HG03457 (cell line): ENCODE results near the gene CAB39.
"Not testable (repeated sequence)": the region's sequence is repeated elsewhere in the genome, so short reads cannot be mapped to it uniquely, and the experiment has no call there.

ENCODE experiments used
- ATAC-seq: cut with Tn5 transposase; IDR thresholded peaks from one replicate; pipeline ENCODE4 v1.9.1; 2021; ENCODE audit warnings: moderate number of reproducible peaks; ENCODE audit not compliant: unreplicated experiment

The CAB39 gene

GRCh38 chr2:230713331-230714135 is 891 bp downstream of the CAB39 start:
- ATAC-seq = peak; percentile 7

- no peak for ATAC-seq
Measured at GRCh38 chr2:230714136-230714480, 1.5 kb downstream of the CAB39 start.

- no peak for ATAC-seq
Measured at GRCh38 chr2:230715201-230715600, 2.6 kb downstream of the CAB39 start.

GRCh38 chr2:230716588-230716987 is 3.9 kb downstream of the CAB39 start:
- ATAC-seq = no peak

GRCh38 chr2:230717600-230717999 is 5.0 kb downstream of the CAB39 start:
- ATAC-seq = no peak

GRCh38 chr2:230719340-230719739 is 6.7 kb downstream of the CAB39 start:
- no peak for ATAC-seq

GRCh38 chr2:230721712-230722111 is 9.1 kb downstream of the CAB39 start:
- ATAC-seq = no peak

GRCh38 chr2:230722207-230722885 is 9.7 kb downstream of the CAB39 start:
- no peak for ATAC-seq

GRCh38 chr2:230723363-230723762 is 10.7 kb downstream of the CAB39 start:
- ATAC-seq = no peak

- ATAC-seq = not testable (repeated sequence)
Measured at GRCh38 chr2:230724957-230725356, 12.3 kb downstream of the CAB39 start.

GRCh38 chr2:230731512-230731911 is 18.9 kb downstream of the CAB39 start:
- no peak for ATAC-seq

- ATAC-seq = no peak
Measured at GRCh38 chr2:230732914-230733401, 20.3 kb downstream of the CAB39 start.

GRCh38 chr2:230734247-230735175 is 21.9 kb downstream of the CAB39 start:
- no peak for ATAC-seq

- ATAC-seq = no peak
Measured at GRCh38 chr2:230735884-230736283, 23.2 kb downstream of the CAB39 start.

GRCh38 chr2:230737300-230737699 is 24.7 kb downstream of the CAB39 start:
- ATAC-seq = no peak

- ATAC-seq = no peak
Measured at GRCh38 chr2:230737791-230738226, 25.2 kb downstream of the CAB39 start.

GRCh38 chr2:230738391-230738811 is 25.8 kb downstream of the CAB39 start:
- no peak for ATAC-seq

- ATAC-seq = no peak
Measured at GRCh38 chr2:230738924-230739323, 26.3 kb downstream of the CAB39 start.

GRCh38 chr2:230739961-230740360 is 27.3 kb downstream of the CAB39 start:
- ATAC-seq = no peak

GRCh38 chr2:230742781-230743180 is 30.1 kb downstream of the CAB39 start:
- ATAC-seq = no peak

GRCh38 chr2:230746213-230746612 is 33.6 kb downstream of the CAB39 start:
- ATAC-seq = no peak
